CD4-positive, alpha-beta T cell treated with Interleukin-21 for 1 hour (primary cell): Measurements from ENCODE around the gene A3GALT2.

ENCODE experiments used
- DNase-seq: peaks from one replicate; pipeline ENCODE4 v3.0.0-alpha.2; 2020

The A3GALT2 gene

DNA sequence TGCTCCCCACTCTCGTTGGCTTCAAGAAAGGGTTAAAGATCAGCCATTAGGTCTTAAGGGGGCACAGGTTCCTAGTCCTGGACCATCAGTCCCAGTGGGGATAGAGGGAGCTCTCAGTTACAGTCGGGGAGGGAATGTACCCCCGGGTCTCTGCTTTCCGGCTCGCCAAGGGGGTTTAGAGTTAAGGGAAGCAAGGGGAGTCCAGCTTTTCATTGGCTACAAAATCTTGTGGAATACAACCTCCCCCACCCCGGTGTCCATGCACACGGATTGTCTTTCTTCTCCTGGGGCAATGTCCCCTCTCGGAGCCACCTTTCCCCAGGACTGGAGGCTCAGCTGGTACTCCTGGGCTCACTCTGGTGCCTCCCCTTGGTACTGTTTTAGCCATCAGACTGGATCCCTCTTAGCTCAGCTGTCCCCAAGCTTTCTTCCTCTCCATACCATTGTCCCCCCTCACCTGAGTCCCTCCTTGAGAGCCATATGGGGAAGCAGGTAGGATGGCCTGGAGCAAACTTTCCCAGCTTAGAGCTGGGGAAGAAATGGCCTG is at the start of gene A3GALT2:
TSS of gene A3GALT2 (minus strand) at position 480 of the 547 bp plus-strand sequence. CDS start at position 480, 0 bp downstream.
- DNase-seq: no peak

GRCh38 chr1:33370301-33370700 is 49.4 kb upstream of the A3GALT2 start:
- no peak for DNase-seq

DNA sequence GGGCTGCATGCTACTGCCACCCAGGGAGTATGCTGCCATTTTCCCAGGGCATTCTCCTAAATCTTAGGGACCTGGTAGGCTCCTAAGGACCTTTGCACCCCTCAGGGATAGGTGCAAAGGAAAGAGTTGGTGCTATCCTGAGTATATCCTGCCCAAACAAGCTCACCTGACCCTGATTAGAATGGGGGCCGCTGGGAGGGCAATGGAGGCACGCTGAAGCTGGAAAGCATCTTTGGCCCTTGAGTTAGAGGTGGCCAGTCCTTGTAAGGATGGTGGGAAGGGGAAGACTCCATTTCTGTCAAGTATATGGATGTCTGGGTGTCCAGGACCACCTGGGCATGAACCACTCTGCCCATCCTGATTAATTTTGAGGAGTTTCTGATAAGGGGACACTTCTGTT is 48.9 kb upstream of the A3GALT2 start:
- DNase-seq: no peak

DNA sequence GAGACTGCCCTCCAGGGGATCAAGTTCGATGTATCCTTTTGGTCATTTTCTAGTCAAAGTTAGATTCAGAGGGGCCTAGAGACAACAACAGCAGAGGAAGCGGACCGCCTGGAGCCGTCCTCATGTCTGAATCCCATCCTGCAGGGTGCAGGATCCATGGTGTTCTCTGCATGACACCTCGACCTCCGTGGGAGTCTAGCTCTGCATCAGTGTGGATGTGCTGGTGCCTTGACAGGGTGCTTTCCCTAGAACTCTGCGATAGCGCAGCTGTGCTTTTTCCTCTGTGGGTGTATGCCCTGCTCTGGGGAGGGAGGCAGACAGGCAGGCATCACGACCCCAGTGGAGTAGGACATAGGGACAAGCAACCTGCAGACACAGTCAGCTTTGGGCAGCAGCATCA is 48.2 kb upstream of the A3GALT2 start:
- no peak for DNase-seq

GRCh38 chr1:33368431-33368830 is 47.5 kb upstream of the A3GALT2 start:
- no peak for DNase-seq

DNA sequence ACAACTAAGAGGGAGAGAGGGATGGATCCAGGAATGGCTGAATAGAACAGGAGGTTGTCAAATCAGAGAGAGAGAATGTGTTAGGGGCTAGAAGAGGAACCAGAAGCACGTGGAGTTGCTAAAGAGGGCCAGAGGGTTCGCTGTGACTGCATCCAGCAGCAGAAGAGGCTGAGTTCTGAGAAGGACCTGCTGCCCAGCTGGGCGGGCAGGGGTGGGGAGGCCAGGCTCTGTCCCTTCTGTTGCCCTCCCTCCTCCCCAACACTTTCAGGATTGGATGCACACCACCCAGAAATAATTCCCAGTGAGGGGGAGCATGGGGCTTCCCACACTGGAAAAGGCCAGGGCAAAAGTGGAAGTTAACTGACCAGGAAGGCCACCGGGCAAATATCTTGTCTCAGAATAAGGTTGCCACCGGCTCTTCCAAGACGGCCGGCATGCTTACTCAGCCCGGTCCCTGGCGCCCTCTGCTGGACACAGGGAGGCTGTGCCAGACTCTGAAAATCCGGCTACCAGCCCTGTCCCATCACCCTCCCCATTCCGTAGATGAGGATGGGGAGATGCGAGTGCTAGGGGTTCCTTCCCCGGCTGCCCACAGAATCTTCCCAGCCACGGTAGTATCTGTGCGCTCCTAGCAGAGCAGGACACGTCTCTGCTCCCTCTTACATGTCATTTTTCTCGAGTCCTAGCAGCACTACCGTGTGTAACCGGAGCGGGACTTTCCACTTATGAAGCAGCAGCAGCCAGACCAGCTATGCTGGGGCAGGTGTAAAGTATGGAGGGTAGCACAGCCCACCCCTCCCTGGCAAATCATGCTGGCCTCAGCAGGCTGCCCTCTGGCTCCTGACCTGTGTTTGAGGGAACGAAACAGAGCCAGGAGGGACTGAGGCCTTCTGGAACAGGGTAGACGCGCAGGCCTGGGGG is 46.8 kb upstream of the A3GALT2 start:
- peak; percentile 85 for DNase-seq

DNA sequence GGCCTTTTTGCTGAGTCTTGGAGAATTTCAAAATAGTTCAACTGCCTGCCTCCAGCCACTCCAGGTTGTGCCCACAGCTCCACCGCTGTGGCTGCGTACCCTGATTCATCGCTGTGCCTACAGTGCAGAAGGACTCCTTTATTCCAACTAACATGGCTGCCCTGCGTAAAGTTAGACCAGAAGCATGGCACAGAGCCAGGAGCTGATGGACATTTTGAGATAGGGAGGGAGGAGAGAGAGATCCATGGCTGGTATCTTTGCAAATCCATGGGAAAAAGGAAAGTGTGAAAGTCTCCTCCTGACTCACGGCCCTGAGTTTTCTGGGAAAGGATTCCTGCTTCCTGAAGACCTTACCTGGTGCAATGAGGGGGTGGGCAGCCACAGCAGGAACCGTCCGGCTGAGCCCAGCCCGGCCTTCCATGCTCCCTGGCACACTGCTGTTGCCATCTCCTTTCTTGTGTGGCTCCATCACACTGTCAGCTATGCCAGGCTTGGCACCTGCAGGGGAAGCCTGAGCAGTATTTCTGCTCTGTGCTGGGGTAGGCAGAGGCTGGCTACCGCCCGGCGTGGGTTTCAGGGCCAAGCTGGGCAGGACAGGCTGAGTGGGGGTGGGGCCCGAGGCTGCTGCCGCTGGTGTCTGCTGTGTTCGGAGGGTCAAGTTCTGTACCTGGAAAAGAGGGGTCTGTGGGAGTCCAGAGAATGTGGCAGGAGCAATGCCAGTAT is 46.0 kb upstream of the A3GALT2 start:
- DNase-seq: no peak

DNA sequence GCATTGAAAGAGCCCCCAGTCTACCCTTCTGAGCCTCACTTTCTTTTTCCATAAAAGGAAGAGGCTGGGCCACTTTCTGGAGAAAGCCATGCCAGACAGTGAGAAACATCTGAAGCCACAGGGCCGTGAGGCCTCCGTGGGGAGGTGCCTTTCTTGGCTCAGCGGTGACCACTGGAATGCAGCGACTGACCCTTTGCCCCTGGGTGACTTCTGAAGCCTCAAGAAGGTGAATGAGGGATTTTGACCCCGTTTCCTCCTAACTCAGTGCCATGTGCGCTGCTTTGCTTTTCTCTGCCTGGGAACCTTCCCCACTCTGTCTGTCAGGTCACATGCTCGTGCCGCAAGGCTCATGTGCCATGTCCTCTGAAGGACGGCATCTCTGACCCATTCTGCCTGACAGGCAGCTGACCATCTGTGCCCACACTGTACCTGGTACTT is 44.7 kb upstream of the A3GALT2 start:
- DNase-seq: no peak

DNA sequence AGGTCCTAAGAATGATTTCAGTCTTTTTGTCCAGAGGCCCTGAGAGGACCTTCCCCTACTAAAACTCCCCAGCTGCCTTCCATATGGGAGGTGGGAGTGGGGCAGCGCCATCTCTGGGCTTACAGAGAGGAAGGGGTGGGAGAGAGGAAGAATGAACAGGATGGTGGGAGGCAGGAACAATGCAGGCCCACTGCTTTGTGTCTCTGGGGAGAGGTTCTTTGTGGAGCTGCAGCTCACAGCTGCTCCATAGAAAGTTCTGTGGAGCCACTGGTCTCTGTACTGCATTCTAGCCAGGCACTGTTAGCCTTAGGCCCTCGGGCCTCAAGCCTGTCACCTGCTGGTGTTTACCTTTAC is 43.6 kb upstream of the A3GALT2 start:
- DNase-seq: no peak

- DNase-seq: no peak
Measured at GRCh38 chr1:33363470-33363861, 42.6 kb upstream of the A3GALT2 start.

- no peak for DNase-seq
Measured at GRCh38 chr1:33363021-33363420, 42.1 kb upstream of the A3GALT2 start.

GRCh38 chr1:33361532-33362235 is 40.8 kb upstream of the A3GALT2 start:
- DNase-seq: no peak

DNA sequence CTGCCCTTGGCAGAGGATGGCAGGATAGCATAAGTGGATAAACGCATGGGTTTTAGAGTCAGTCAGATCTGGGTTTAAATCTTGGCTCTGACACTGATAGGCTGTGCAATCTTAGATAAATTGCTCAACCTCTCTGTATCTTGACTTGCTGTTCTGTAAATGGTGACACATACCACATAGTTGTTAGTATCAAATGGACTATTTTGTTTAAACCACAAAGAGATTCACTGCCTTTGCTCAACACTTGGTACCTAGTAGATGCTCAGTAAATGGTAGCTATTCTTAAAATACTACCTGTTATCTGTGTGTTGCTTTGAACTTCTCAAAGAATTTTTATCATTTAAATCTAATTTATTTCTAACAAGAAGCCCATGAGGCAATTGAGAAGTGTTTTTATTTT is 39.5 kb upstream of the A3GALT2 start:
- no peak for DNase-seq

- no peak for DNase-seq
Measured at GRCh38 chr1:33359931-33360330, 39.0 kb upstream of the A3GALT2 start.

GRCh38 chr1:33358795-33359503 is 38.1 kb upstream of the A3GALT2 start:
- DNase-seq: no peak

DNA sequence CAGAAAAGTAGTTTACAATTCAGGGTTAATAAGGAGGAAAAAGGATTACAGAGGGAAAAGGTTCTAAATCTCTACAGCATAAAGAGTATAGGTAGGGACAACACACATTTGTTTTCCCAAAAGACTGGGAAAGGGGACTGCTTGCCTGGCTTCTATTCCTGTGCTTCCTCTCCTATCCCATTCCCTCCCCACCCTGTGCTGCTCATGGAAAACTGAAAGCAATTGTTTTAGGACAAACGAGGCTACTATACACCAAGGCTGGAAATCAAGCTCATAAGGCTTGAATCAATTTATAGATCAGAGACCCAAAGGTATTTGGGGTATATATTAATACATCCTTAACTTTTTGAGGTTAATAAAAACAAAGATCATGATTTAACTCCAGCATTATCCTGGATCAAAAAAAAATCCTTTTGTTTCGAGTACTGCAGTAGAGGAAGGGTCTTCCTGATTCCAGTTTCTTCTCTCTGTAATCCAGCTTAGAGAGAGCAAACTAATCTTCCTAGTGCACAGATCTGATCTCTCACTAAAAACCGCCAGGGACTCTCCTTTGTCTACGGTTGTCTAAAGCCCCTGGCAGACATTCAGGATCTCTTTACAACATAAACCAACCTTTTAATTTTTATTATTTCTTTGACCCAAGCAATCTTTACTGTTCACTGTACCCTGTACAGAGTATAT is 37.4 kb upstream of the A3GALT2 start:
- no peak for DNase-seq

- no peak for DNase-seq
Measured at GRCh38 chr1:33357099-33357498, 36.2 kb upstream of the A3GALT2 start.

GRCh38 chr1:33354707-33355316 is 33.9 kb upstream of the A3GALT2 start:
- DNase-seq: no peak

GRCh38 chr1:33353531-33353930 is 32.6 kb upstream of the A3GALT2 start:
- DNase-seq: no peak

GRCh38 chr1:33351281-33351660 is 30.4 kb upstream of the A3GALT2 start:
- DNase-seq: no peak

GRCh38 chr1:33350611-33351280 is 29.8 kb upstream of the A3GALT2 start:
- no peak for DNase-seq
